Measurements from ENCODE around the gene ATP2A2.
"Not testable (repeated sequence)": the region's sequence is repeated elsewhere in the genome, so short reads cannot be mapped to it uniquely, and the experiment has no call there.

Gene ATP2A2

DNA sequence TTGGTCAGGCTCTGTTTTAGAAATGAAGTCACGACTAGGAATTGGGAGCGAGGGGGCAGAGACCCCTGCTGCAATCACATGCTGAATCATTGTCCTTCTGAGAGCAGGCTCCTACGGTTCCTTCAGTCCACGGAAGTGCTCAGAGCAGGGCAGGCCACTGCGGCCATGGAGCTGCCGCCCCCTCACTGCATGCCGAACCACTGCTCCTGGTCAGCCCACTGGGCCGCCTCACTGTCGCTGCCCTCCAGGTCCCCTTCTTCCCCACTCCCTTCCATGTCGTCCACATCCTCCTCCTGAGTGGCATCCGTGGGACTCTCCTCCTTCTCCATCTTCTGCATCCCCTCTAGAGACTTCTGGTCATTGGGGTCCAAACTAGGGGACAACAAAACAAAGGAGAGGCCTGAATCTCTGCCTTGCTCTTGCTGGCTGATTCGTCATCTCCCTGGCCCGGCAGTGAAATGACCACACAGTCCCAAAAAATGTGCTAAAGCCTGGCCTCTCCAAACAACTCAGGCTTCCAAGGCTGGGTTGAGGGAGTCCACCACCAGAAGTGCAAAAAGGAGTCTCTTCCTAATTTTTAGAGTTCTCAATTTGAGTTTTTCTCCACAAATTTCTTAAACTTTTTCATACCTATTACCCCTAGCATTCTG lies 93.0 kb downstream of the ATP2A2 start:
- no peak overlapping the region for H3K4me3 ChIP-seq (ENCODE audit: control insufficient read depth, low read depth, low read length)
- TF ChIP-seq, protein P1, sequence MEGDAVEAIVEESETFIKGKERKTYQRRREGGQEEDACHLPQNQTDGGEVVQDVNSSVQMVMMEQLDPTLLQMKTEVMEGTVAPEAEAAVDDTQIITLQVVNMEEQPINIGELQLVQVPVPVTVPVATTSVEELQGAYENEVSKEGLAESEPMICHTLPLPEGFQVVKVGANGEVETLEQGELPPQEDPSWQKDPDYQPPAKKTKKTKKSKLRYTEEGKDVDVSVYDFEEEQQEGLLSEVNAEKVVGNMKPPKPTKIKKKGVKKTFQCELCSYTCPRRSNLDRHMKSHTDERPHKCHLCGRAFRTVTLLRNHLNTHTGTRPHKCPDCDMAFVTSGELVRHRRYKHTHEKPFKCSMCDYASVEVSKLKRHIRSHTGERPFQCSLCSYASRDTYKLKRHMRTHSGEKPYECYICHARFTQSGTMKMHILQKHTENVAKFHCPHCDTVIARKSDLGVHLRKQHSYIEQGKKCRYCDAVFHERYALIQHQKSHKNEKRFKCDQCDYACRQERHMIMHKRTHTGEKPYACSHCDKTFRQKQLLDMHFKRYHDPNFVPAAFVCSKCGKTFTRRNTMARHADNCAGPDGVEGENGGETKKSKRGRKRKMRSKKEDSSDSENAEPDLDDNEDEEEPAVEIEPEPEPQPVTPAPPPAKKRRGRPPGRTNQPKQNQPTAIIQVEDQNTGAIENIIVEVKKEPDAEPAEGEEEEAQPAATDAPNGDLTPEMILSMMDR (IDR thresholded peaks at IDR 0.05; ENCODE audit: control insufficient read depth, insufficient read depth, low read depth, low read length, missing control alignments), result no peak
- no peak for DNase-seq (ENCODE audit: low read depth)

DNA sequence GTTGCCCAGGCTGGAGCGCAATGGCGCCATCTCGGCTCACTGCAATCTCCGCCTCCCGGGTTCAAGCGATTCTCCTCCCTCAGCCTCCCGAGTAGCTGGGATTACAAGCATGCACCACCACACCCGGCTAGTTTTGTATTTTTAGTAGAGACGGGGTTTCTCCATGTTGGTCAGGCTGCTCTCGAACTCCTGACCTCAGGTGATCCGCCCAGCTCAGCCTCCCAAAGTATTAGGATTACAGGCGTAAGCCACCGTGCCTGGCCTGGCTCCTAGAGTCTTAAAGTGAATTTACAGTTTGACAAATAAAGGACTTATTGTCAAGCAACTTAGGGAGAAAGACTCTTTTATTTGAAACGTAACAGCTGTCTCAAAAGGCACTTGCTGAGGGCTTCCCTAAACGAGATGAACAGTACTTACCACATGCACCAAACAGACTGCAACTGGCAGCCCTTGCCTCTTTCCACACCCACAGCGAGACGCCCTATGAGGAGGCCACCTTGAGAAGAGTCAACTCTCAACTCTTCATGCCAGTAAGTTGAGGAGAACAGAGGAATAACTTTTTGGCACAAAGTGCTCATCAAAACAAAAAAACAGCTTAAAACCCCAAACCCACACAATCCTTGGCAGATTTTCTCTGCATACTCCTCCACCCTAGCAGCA lies 97.2 kb downstream of the ATP2A2 start:
- H3K4me3 ChIP-seq (ENCODE audit: control insufficient read depth, low read depth, low read length); DNase-seq (ENCODE audit: low read depth): not testable (repeated sequence)

DNA sequence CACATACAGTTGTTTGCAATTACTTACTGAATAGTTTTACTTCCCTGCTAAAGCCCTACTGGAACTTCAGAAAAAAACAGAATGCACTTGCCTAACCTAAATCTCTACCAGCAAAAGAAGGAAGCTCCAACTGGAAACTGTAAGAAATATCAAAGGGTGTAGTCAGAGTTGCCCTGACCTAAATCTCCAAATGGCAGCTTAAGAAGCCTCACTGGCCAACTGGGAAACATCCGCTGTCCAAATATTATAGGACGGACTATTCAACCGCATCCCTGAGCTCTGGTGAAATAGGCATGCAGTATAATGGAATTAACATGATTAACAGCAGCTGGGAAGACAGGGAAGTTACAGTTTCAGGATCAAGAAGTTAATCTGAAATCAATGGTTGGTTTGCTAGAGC lies 98.2 kb downstream of the ATP2A2 start:
- TF ChIP-seq, protein P1 (IDR thresholded peaks at IDR 0.05; ENCODE audit: control insufficient read depth, insufficient read depth, low read depth, low read length, missing control alignments), result no peak
- no peak overlapping the region for H3K4me3 ChIP-seq (ENCODE audit: control insufficient read depth, low read depth, low read length)
- peak; percentile 81 for DNase-seq (ENCODE audit: low read depth)

DNA sequence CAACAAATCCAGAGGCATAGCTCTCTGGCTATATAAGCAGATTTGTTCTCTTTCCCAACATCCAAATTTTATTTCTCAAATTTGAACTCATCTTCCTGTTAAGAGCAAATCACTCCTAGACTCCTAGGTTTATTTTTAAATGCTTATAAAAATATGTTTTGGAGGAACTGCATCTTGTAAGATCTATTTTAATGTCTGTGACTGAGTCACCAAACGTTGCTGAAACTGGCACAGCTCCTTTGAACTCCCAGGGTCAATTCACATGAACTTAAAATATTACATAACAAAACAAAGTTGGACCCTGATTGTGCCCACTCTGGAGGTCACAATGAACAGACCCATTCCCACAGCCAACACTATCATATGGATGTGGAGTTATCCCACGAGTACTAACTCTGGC lies 98.6 kb downstream of the ATP2A2 start:
- TF ChIP-seq, protein P1 (IDR thresholded peaks at IDR 0.05; ENCODE audit: control insufficient read depth, insufficient read depth, low read depth, low read length, missing control alignments), result no peak
- no peak for DNase-seq (ENCODE audit: low read depth)
- H3K4me3 ChIP-seq (ENCODE audit: control insufficient read depth, low read depth, low read length), result no peak overlapping the region

DNA sequence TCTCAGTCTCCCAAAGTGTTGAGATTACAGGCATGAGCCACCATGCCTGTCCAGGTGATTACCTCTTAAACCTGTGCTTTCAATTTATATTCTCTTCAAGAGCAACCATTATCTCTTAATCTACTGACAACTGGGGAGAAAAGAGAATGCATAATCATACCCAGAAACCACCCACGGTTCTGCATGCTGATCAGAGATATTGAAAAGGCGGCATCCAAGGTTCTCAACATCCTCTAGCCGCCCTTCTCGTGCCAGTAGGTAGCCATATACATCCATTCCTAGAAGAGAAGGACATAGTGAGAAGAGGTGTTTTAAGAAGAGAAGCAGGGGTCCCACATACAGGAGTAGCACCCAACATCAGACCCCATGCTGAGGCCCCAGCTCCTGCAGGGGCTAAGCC lies 101.6 kb downstream of the ATP2A2 start:
- no peak for DNase-seq (ENCODE audit: low read depth)
- H3K4me3 ChIP-seq (ENCODE audit: control insufficient read depth, low read depth, low read length), result no peak overlapping the region
- TF ChIP-seq, protein P1 (IDR thresholded peaks at IDR 0.05; ENCODE audit: control insufficient read depth, insufficient read depth, low read depth, low read length, missing control alignments), result no peak
